ENCODE results near the gene SMG7. TPM values are rescaled to one million over a fixed set of nuclear protein-coding genes. Genes with fewer than 3 reads are reported as not detected.

Gene SMG7
- total RNA-seq, 4 donors from 2014 or later: 37.8 to 82.1 (median 58.9) TPM

- WGBS, 2 donors: 58 to 60% methylated on average over 2 of the region's 2 CpGs
- Histone ChIP-seq H3K9me3 (no peaks in the 10 kb centered on the region), H3K27me3 (no peaks in the 10 kb centered on the region), H3K36me3 (no peaks in the 10 kb centered on the region), H3K4me3 (replicated peaks in 1 of 3) (no peak overlapping the region), H3K4me1 (no peaks in the 10 kb centered on the region), H3K27ac (no peak overlapping the region)
- TF ChIP-seq POLR2A (IDR thresholded peaks at IDR 0.05) (no peak), CTCF (IDR thresholded peaks at IDR 0.05) (no peak)
- intact Hi-C loops (cut with DNase I): no loop called here
- DNase-seq: no peak
Observed at GRCh38 chr1:183466781-183467180, 5.5 kb upstream of the SMG7 start.

- DNase-seq: no peak
- H3K27me3 ChIP-seq: no peaks in the 10 kb centered on the region
- no peaks in the 10 kb centered on the region for H3K36me3 ChIP-seq
- no peaks in the 10 kb centered on the region for H3K9me3 ChIP-seq
- 65 to 79% methylated on average over 1 of the region's 1 CpG for WGBS, 2 donors
- H3K27ac ChIP-seq: no peak overlapping the region
- H3K4me3 ChIP-seq (replicated peaks in 1 of 3): no peak overlapping the region
- no peaks in the 10 kb centered on the region for H3K4me1 ChIP-seq
- intact Hi-C loops (cut with DNase I): no loop called here
- TF ChIP-seq POLR2A (IDR thresholded peaks at IDR 0.05) (no peak), CTCF (IDR thresholded peaks at IDR 0.05) (no peak)
Observed at GRCh38 chr1:183467687-183468086, 4.6 kb upstream of the SMG7 start.

GRCh38 chr1:183470147-183470960 is 1.9 kb upstream of the SMG7 start:
- peak overlapping the region; percentile 96 to 97 (median 96) for H3K27ac ChIP-seq
- 0% methylated on average over 26 of the region's 26 CpGs for WGBS, 2 donors
- no peaks in the 10 kb centered on the region for H3K36me3 ChIP-seq
- intact Hi-C loops (cut with DNase I): loop anchor here (5.0 to 10.0 kb wide), 3 partner anchors 74 to 167 kb away; partner anchors contain the start of gene ARPC5
- TF ChIP-seq POLR2A (IDR thresholded peaks at IDR 0.05) (peak in 1 of 2 donors; percentile 81), CTCF (IDR thresholded peaks at IDR 0.05) (peak in 5 of 6 experiments; percentile 11 to 56 (median 48))
- H3K4me1 ChIP-seq: peaks cover 0 to 8% of the 10 kb centered on the region in 2 donors
- peak overlapping the region; percentile 21 to 91 (median 73) for H3K4me3 ChIP-seq (replicated peaks in 1 of 3)
- peak; percentile 88 to 91 for DNase-seq
- H3K9me3 ChIP-seq: no peaks in the 10 kb centered on the region
- no peaks in the 10 kb centered on the region for H3K27me3 ChIP-seq

GRCh38 chr1:183470961-183471742 is 1.1 kb upstream of the SMG7 start:
- intact Hi-C loops (cut with DNase I): loop anchor here (5.0 to 10.0 kb wide), 3 partner anchors 74 to 166 kb away; partner anchors contain the start of gene ARPC5
- Histone ChIP-seq H3K27me3 (no peaks in the 10 kb centered on the region), H3K9me3 (no peaks in the 10 kb centered on the region), H3K36me3 (no peaks in the 10 kb centered on the region), H3K27ac (peak overlapping the region; percentile 96 to 97 (median 96)), H3K4me1 (peaks cover 0 to 11% of the 10 kb centered on the region in 2 donors), H3K4me3 (replicated peaks in 1 of 3) (peak overlapping the region; percentile 73 to 95 (median 91))
- 0 to 1% methylated on average over 24 to 27 of the region's 47 CpGs for WGBS, 2 donors
- DNase-seq: peak; percentile 82 to 84
- TF ChIP-seq POLR2A (IDR thresholded peaks at IDR 0.05): peak in 1 of 2 donors; percentile 37
- TF ChIP-seq CTCF (IDR thresholded peaks at IDR 0.05): peak in 1 of 6 experiments; percentile 9
